Measurements from ENCODE around the gene ATXN3. TPM values are rescaled to one million over a fixed set of nuclear protein-coding genes. Genes with fewer than 3 reads are reported as not detected.

Gene ATXN3
- total and polyA plus RNA-seq, 8 donors = 28.5 to 40.2 (median 35.2) TPM

DNA sequence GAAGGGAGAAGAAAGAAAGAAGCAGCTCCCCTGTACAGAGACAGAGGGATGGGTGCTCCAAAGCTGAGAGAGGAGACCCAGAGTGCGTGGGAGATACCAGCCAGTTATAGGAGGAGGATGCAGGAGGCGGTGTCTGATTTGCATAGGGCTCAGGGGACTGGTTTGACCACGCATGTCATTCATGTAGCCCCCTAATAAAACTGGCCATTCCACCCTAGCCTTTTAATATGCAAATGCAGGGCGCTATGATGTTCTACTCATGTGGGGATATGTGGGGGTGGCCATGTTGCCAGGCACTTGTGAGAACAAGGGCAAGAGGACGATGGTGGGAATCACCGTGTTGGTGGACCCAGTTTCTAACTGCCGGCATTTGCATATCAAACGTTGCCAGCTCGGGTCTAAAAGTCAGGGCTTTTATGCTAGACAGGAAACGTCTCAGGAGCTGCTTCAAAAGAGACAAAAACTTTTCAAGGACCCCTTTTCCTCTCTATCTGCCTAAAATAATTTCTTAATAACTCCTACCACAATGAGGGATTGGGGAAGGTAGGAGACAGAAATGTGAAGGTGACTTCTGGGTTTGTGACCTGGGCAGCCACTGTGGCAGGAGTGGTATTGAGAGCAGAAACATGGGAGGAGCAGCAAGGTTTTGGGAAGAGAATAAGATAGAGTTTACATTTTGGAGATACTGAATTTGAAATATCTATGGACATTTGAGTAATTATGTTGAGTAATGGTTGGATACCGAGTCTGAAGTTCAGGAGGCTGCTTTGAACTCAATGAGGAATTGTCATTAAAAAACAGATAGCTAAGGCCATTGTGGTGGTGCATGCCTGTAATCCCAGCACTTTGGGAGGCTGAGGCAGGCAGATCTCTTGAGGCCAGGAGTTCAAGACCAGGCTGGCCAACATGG is 2.2 kb upstream of the ATXN3 start:
- no peak for DNase-seq

DNA sequence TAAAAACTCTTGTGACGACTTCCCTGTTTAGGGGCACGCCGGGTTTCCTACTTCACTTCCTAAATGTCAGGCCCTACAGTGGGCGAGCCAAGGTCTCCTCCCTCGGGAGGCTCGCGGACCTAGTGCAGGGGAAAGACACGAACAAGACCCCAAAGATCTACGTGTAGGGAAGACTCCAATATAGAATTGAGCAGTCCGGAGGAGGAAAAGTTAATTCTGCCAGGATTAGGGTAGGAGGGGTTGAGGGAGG is 564 bp downstream of the ATXN3 start:
- peak overlapping the region; percentile 96 for H3K27ac ChIP-seq
- ATAC-seq (peak; percentile 40), DNase-seq (peak in 1 of 4 donors; percentile 60)
- peak overlapping the region; percentile 82 to 98 for H3K4me3 ChIP-seq
- H3K9me3 ChIP-seq = no peaks in the 10 kb centered on the region
- H3K27me3 ChIP-seq = no peaks in the 10 kb centered on the region
- no peaks in the 10 kb centered on the region for H3K36me3 ChIP-seq
- TF ChIP-seq, protein P1, sequence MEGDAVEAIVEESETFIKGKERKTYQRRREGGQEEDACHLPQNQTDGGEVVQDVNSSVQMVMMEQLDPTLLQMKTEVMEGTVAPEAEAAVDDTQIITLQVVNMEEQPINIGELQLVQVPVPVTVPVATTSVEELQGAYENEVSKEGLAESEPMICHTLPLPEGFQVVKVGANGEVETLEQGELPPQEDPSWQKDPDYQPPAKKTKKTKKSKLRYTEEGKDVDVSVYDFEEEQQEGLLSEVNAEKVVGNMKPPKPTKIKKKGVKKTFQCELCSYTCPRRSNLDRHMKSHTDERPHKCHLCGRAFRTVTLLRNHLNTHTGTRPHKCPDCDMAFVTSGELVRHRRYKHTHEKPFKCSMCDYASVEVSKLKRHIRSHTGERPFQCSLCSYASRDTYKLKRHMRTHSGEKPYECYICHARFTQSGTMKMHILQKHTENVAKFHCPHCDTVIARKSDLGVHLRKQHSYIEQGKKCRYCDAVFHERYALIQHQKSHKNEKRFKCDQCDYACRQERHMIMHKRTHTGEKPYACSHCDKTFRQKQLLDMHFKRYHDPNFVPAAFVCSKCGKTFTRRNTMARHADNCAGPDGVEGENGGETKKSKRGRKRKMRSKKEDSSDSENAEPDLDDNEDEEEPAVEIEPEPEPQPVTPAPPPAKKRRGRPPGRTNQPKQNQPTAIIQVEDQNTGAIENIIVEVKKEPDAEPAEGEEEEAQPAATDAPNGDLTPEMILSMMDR (IDR thresholded peaks at IDR 0.05) = no peak
- intact Hi-C loops (cut with DNase I) = no loop called here
- peaks cover 16 to 40% of the 10 kb centered on the region in 2 donors for H3K4me1 ChIP-seq

More for the DNA sequence above, 2.2 kb upstream of the ATXN3 start:
- no peak overlapping the region for H3K4me3 ChIP-seq
- TF ChIP-seq, protein P1 (IDR thresholded peaks at IDR 0.05) = no peak
- H3K27ac ChIP-seq = no peak overlapping the region
- H3K36me3 ChIP-seq = no peaks in the 10 kb centered on the region
- no peaks in the 10 kb centered on the region for H3K9me3 ChIP-seq
- peaks cover 13 to 25% of the 10 kb centered on the region in 2 donors for H3K4me1 ChIP-seq
- intact Hi-C loops (cut with DNase I) = no loop called here
- no peak for ATAC-seq
- H3K27me3 ChIP-seq = no peaks in the 10 kb centered on the region

DNA sequence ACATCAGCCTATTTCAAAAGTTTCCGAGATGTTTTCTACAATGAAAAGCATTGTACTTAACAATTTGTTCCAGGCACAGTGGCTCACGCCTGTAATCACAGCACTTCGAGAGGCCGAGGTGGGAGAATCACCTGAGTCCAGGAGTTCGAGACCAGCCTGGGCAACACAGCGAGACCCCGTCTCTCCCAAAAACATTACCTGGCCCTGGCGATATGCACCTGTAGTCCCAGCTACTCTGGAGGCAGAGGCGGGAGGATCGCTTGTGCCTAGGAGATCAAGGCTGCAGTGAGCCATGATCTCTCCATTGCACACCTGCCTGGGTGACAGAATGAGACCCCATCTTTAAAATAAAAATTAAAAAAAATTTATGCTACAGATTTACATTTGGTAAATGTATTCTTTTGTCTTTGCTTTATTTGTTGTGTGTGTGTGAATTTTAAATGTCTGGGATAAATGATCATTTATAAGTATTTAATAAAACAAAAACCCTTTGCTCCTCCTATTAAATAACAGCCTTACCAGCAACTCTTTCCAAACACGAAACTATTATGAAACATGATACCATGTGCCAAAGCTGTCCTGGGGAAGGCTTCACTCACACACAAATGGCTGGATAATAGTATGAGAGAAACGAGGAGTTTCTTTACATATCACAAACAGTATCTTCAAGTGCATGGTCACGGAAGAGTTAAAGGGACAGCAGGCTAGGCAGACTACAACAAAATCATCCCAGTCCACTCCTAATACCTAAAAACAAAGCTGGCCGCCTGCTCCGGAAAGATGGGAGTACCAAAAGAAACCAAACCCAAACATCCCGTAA is 1.1 kb downstream of the ATXN3 start:
- no peaks in the 10 kb centered on the region for H3K9me3 ChIP-seq
- no peaks in the 10 kb centered on the region for H3K27me3 ChIP-seq
- peak overlapping the region; percentile 96 for H3K27ac ChIP-seq
- intact Hi-C loops (cut with DNase I) = no loop called here
- DNase-seq (peak in 1 of 4 donors; percentile 52), ATAC-seq (no peak)
- peak overlapping the region; percentile 82 to 98 for H3K4me3 ChIP-seq
- no peaks in the 10 kb centered on the region for H3K36me3 ChIP-seq
- peaks cover 16 to 43% of the 10 kb centered on the region in 2 donors for H3K4me1 ChIP-seq
- TF ChIP-seq, protein P1 (IDR thresholded peaks at IDR 0.05) = no peak

DNA sequence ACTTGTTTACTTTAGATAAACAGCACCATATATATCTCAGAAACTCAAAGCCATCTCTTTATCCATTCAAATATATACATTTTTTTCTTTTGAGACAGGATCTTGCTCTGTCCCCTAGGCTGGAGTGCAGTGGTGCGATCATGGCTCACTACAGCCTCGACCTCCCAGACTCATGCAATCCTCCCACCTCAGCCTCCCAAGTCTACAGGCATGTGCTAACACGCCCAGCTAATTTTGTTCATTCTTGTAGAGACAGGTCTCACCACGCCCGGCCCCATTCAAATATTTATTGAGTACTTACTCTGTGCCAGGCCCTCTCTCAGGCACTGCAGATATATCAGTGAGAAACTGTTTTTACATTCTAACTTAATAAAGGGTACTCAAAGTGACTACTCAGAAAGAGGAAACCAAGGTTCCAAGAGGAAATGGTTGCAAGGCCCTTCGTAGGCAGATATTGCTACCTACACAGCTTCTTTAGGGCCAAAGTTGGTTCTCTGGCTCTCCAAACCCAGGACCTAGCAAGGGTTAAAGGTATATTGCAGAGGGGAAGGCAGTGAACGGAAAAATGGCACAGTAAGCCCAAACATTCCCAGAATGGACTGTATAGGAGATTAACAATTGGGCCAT is 2.9 kb downstream of the ATXN3 start:
- H3K4me1 ChIP-seq = peaks cover 16 to 52% of the 10 kb centered on the region in 2 donors
- ATAC-seq (no peak), DNase-seq (no peak)
- H3K27ac ChIP-seq = no peak overlapping the region
- no peaks in the 10 kb centered on the region for H3K27me3 ChIP-seq
- no peak overlapping the region for H3K4me3 ChIP-seq
- TF ChIP-seq, protein P1 (IDR thresholded peaks at IDR 0.05) = no peak
- no peaks in the 10 kb centered on the region for H3K36me3 ChIP-seq
- intact Hi-C loops (cut with DNase I) = no loop called here
- no peaks in the 10 kb centered on the region for H3K9me3 ChIP-seq

Data from left lung (tissue), 10 donors.